Measurements from ENCODE around the gene COMMD8. TPM values are rescaled to one million over a fixed set of nuclear protein-coding genes. Genes with fewer than 3 reads are reported as not detected.

COMMD8 gene
- total RNA-seq, 1 donor from 2014 or later, result 13.1 TPM

GRCh38 chr4:47413521-47413920, 50.0 kb downstream of the COMMD8 start:
- intact Hi-C loops (cut with DNase I), result no loop called here
- DNase-seq (no peak), ATAC-seq (ENCODE audit: poor library complexity) (no peak)

GRCh38 chr4:47410271-47410670, 53.2 kb downstream of the COMMD8 start:
- intact Hi-C loops (cut with DNase I), result no loop called here
- DNase-seq, result no peak
- ATAC-seq (ENCODE audit: poor library complexity), result no peak

- intact Hi-C loops (cut with DNase I), result no loop called here
- ATAC-seq (ENCODE audit: poor library complexity) (no peak), DNase-seq (no peak)
These were observed 57.1 kb downstream of the COMMD8 start for GRCh38 chr4:47406408-47406807.

Other genes starting within 250 kb of the COMMD8 start
- 7.5 TPM for gene ATP10D, start 21.6 kb upstream of the COMMD8 start, total RNA-seq

Measured in Right ventricle myocardium superior (tissue), 1 donor.